NCI-H1694 treated with DMSO at 0.1 percent for 48 hours (cell line): Measurements from ENCODE around the gene LYL1.

Experiments used
- DNase-seq: peaks from one replicate; lab custom pipeline; 2025; lab: John Stamatoyannopoulos, UW

Gene LYL1

DNA sequence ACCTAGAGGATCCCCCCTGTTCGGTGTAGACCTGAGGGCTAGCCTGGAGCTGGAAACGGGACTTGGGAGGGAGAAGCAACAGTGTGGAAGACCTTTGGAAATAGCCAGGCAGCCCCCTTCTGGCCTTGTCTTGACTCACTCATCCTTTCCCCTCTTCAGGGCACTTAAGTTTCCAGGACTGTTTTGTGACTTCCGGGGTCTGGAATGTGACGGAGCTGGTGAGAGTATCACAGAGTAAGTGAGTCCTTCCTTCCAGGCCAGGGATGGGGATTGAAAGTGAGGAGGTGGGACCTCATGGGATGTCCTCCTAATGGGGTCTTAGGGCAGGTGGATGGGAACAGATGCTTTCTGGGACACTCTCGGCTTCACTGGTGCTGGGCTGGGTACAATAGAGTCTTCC, 29.4 kb downstream of the LYL1 start:
- no peak for DNase-seq

DNA sequence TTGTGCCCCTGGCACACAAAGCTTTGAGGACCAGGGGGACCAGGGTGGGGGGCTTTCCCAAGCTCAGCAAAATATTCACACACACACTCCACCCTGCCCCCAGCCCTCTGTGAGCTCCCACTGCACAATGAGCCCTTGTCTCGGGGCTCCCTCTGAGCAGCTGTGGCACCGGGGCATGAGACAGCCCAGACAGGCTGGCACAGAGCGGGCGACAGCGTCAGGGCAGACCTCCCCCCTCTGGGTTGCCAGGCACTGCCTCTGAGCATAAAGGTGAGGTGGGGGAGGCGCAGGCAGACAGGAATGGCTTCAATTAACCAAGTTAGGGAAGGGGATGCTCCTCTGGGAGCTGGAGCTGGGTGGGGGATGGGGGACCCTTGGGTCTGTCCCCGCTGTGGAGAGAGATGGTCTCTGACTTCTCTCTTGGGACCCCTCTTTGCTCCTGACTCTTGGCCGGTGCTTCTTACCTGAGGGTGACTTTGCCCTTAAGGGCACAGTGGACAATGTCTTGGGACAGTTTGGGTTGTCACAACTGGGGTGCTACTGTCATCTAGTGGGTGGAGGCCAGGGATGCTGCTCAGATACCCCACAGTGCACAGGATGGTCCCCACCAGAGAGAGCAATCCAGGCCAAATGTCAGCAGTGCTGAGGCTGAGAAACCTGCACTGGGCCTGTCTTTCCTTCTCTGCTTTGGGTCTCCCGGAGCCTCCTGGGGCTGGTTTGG, 30.3 kb downstream of the LYL1 start:
- DNase-seq, result peak; percentile 45

DNA sequence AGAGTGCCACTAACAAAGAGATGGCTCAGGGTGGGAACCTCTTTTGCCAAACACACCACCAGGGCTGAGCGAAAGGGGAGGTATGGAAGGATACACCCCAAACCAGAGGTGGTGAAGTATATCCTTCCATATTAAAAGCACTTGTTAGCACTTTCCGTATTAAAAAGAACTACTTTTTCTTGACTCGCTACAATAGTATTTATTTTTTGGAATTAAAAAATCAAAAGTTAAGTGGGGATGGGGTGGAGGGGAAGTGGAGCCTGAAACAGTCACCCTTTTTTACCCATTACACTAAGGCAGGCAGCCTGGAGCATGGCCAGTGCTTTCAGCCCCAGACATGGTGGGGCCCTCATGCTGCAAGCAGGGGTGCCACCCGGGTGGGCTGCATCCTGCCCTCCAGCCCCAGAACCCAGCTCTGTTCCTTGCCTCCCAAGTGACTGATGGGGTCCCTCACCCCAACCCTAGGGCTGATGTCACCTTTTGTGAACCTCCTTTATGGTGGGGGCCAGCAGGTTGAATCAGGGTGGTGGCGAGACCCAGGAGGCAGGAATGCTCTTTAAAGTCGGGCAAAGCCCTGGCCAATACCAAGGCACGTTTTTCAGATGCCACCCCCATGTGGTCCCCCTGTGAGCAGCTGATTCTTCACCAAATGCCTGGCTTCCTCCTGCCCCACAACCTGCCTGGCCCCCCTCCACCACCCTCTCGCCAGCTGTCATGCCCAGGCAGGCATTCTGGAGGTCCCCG, 31.0 kb downstream of the LYL1 start:
- peak; percentile 45 for DNase-seq

DNA sequence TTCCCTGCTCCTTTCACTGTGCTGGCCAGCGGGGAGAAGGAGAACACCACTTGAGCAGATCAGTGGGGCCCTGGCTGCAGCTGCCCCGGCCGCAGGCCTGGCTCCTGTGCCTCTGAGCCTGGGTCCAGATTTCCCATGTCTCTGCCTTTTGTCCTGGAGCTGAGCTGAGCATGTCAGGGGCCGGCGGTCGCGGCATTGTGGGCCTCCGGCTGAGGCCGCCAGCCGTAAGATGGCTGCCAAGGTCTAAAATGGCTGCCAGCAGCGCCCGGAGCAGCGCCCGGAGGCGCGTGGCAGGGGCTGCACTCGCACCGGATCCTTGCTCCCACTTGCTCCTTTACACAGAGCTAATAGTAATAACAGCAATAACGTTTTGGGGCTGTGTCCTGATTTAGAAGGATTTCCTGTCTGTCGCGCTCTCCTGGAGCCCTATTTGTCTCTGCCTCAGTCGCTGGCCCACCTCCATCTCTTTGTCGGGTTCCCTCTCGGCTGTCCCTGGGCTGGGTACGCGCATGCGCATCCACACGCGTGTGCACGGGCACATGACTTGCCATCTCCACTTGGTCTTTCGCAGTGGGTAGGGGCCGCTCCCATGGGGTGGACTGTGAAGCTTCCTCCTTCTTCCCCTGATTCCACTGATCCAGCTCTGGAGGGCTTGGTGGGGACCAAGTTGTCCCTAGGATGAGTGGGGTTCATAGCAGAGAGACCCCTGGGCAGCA, 32.1 kb downstream of the LYL1 start:
- no peak for DNase-seq

DNA sequence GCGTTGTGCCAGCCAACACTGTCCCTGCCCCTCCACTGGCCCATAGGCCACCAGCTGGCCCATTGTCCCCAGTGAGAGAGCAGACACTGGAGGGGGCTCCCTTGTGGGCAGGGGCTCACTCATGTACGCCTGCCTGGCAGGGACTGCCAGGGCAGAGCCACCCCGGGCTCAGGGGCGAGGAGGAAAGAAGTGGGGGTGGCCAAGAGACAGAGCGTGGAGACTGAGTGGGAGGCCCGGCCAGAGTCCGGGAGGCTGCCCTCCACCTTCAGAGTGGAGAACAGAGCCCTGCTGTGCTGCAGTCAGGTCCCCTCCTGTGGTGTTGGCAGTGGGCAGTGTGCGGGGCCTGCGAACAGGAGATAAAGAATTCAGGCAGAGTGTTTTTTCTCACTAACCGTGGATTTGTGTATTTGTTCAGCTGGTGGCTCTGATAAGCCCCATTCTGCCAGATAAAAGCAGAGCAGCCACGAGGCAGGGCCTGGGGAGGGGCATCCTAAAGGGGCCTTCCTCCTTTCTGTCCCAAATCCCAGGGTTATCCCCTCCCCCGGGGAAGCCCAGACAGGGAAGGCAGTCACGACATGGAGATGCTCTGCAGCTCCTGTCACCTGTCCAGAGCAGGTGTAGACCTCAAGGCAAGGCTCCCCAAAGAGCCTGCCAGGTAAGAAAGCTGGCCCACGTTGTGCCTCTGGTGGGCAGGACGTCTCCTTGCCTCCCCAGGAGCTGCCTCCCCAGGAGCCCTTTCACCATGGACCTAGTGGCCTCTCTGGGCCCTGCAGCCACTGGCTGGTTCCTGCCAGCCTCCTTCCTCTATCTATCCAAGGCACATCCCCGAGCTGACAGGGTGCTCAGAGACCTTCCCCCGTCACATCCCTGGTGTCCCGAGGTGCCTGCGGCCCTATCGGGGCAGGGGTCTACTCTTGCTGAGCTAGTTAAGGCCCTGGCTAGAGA, 33.0 kb downstream of the LYL1 start:
- no peak for DNase-seq

DNA sequence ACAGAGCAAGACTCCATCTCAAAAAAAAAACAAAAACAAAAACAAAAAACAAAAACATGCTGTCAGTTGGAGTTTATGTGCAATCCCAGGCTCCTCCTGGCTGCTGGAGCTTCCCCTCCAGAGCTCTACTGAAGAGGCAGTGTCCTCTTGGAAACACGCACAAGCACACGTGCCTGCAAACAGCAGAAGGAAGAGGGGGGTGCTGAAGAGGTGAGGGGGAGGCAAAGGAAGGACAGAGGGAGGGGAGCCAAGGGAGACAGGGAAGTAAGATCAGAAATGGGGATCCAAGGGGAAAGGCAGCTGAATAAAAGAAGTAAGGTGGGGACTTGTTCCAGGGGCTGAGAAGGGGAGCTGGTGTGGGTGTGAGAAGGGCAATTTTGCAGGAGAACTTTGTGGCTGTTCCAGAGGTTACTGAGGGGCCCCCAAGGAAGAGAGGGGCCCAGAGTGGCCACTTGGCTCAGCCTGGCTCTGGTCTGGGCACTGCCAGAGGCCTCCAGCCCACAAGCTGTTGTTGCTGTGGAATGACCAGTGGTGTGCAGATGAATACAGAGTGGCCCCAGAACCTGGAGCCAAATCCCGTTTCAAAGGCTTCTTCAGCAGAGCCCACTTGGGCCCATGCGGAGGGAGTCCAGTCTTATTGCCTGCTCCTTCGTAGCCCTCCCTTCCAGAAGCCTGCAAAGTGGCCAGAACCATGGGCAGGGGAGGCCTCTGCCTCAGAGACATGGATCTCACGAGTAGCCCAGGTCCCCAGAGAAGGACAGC, 34.4 kb downstream of the LYL1 start:
- DNase-seq, result no peak

DNA sequence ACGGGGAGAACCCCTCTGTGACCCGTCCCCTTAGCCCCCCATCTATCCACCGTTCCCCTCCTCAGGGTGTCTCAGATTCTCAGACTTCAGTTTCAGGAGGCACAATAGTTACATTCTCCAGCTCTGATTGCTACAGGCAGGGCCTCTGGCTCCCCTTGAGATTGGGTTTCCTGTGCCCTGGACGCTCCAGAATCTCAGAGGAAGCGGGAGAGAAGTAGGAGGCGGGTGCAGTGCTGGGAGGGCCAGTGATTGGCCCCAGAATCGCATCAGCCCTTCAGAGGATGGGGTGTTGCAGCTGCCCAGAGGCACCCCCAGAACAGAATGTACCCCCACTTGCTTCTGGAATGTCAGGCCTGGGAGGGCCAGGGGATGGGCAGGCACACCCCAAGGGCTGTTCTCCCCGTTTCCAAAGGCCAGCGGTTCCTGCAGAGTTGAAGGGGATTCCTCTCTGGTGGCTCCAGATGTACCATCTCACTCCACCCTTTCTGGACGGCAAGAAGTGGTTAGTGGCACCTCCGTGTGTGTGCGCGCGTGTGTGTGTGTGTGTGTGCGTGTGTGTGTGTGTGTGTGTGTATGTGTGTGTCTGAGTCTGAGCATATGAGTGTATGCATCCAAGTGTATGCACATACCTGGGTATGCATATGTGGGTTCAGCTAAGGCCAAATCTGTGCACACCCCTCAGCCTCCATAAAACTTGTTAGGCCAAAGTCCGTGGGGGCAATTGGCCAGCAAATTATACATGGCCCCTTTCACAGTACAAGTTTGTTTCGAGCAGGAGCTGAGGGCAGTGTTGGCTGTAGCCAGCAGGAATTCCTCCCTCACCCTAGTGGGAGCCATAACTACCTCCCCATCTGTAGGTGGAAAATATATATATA, 35.5 kb downstream of the LYL1 start:
- DNase-seq, result no peak

DNA sequence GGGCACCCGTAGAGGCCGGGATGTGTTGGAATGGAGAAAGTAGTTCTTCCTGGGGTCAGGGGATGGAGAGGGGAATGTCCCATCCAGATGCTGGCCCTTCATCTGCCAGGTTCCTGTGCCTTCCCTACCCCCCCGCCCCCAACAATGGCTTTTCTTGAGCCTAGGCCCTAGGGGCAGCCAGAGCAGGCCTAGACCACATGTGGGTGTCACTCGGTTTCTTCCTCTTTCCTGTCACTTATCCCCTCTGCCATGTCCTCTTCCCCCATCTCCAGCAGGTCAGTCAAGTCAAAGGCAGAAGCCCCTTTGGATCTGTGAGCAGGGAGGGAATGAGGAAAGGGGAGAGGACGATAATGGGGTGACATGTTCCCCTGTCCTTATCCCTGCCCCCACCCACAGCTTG, 36.4 kb downstream of the LYL1 start:
- no peak for DNase-seq

DNA sequence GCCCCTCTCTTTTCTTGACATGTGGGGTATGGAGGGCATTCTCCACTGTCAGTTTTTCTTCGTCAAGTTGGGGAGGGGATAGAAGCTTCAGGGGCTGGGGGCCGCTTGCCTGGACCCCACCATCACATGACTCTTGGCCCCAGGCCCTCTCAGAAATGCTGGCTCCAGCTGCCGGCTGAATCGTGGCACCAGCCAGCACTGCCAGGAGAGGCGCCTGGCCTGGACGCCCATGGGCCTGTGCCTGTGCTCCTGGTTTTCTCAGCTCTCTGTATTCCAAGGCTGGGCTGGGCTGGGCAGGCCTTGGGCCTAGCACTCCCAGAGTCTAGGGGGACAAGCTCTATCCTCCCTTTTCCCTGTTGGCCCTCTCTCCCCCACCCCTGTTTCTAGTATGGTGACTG, 38.6 kb downstream of the LYL1 start:
- no peak for DNase-seq

DNA sequence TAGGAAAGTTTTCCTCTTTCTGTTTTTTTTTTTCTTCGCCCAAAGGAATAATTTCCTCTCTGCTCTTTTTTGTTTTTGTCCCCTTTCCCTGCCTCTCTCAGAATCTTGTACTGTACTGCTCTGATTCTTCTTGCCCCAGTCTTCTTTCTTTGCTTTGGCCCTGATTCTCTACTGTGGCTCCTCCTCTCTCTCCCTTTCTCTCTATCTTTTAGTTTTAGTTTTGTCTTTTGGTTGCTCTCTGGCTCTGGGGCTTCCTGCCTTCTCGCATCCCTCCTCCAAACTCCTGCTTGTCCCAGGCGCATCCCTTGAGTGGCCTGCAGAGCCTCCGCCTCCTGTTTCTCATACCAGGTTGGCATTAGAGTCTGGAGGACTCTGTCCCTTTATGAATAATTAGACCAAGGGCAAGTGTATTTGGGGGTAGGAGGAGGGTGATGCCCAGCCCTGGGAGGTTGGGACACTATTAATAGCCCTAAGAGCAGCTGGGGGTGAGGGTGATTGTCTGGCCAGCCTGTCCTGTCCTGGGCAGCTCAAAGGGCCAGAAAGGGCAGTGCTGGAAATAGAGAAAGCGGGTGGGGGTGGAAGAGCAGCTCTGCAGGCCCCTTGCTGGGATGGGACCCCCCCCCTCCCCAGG, 39.1 kb downstream of the LYL1 start:
- no peak for DNase-seq

DNA sequence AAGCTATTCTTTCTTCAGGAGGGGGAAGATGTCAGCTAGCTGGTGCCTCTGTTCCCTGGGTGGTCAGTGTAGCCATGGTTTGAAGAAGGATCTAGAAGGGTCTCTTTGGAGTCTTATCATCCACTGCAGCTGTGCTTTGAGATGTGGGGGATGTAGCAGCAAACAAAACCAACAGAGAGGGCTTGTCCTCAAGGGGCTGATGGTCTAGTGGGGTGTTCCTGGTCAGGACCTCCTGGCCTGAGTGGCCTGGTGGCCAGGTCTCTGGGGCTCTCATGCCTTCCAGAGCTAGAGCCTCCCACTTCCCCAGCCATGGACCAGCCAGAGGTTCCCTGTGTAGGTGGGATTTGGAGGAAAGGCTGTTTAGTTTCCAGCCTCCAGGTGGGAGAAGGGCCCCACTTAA, 40.3 kb downstream of the LYL1 start:
- no peak for DNase-seq

DNA sequence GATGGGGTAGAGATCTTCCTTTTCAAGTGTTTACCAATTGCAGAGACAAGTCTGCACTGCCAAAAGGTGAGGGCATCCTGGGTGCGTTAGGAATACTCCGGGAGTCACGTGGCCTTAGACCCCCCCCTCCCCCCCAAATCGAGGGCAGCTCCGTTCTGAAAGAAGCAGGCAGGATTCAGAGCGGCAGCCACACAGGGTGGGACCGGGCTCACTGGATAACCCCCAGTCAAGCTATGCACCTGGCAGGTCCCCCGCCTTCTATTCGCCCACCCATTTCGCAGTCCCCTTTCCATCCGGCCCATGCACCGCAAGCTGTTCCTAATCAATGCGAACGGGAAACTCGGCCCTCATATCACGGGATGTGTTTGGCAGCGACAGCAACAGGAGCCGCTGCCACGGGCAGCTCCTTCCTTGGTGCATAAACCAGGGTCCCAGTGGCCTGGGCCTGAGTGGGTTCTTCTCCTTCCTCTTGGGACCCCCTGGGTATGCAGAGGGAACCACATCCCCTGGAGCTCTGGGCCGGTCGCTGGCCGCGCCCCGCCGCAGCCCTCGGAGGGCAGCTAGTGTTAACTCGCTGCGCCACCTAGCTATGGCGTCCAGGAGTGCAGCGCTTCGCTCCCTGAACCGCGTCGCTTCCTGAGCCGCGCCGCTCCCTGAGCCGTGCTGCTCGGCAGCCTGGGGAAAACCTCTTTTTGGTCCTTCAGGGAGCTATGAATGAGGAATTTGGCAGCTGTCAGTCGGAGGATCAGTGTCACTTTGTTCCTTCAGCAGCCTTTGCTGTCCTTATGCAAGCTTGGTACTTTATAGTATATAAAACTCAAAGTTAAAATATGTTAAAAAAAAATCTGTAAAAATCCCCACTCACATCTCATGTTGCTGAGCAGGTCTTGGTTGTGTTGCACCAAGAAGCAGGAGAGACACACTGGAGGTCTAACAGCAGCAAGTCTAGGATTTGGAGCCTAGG, 41.4 kb downstream of the LYL1 start:
- peak; percentile 54 for DNase-seq

DNA sequence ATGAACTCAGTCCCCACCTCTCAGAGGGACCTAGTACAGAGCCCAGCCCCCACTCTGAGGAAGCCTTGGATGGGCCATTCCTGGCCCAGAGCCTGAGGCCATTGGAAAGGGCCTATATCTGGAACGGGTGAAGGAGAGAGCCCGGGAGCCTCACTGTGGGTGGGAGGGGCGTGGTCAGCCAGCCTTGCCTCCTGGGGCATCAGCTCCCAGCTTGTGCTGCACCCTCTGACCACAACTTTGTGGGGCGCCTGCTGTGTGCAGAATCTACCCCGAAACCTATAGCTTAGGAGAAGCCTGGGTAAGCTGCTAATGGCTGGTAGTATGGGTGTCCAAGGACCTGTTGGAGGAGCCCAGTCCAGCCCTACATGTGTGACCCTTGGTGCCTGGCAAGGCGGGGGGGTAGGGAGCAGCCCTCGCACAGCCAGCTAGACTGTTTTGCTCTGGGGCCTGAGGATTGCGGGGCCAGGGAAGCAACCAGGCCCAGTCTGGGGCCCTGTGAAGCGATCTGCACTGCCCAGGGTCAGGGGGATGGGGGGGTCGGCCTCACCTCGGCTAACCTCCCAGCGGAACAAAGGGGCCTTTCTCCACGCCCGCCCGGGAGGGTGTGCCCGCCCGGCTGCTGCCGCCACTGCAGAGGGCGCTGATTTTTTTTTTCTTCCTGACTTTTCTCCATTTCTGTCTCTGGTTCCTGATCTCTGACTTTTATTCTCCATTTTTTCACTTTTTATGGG, 42.3 kb downstream of the LYL1 start:
- DNase-seq, result no peak

DNA sequence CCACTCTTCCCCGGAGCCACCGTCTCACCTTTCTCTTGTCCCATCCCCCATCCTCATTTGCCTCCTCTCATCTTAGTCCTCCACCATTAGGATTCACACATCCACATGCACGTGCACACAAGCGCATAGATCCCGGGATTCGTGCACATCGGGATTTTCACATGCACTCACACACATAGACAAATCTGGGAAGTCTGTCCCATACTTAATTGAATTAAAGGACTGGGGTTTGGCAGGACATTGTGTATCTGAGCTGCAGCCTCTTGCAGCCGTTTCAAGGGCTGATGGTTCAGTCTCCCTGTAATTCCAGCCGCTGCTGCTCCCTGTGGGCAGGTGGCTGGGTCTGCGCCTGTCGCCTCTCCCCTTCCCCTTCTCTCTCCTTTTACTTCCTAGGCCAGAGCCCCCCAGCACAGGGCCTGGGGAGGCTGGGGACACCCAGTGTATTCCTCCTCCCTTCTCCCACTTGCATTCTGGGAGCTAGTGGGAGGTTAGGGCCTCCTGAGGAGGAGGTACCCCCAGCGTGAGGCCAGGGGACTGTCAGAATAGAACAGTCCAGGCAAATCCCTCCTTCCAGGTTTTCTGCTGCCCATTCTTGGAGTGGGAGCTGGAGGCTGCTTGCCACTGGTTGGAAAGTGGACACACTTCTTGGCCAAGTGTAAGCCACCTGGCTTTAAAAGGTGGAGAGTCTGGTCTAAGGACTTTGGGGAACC, 43.6 kb downstream of the LYL1 start:
- no peak for DNase-seq

DNA sequence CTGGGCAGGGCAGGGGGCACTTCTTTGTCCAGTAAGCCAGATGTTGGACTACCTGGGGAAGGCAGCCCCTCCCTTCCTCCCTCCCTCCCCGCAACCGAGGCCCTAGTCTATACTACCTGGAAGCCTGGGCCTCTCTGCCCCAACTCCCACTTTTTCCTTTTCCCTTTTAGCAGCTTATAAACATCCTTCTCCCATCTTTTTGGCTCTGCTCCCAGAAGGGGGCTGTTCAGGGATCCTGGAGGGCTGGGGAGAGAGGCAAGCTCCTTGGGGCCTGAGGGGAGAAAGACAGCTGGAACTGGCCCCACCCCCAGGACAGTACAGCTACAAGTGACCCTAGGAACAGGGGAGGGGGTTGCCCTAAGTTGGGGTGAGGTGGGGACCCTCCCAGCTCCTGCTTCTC, 44.9 kb downstream of the LYL1 start:
- no peak for DNase-seq

DNA sequence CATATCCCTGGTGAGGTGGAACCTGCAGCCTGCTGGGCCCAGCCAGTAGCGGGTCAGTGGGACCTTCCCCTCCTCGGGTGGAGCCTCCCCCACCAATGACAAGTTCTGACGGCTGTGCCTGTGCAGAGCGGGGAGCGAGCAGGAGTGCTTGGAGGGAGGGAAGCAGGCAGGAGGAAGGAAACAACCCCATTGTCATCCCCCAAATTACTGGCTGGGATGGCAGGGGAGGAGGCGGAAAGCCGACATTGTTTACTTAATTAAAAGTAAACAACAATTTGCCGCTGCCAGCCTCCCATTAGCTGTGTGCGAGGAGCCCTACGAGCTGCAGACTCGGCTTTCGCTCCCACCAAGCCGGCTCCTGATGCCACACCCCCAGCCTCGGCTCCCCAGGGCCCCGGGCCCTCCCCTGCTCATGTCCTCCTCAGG, 45.5 kb downstream of the LYL1 start:
- DNase-seq, result no peak

DNA sequence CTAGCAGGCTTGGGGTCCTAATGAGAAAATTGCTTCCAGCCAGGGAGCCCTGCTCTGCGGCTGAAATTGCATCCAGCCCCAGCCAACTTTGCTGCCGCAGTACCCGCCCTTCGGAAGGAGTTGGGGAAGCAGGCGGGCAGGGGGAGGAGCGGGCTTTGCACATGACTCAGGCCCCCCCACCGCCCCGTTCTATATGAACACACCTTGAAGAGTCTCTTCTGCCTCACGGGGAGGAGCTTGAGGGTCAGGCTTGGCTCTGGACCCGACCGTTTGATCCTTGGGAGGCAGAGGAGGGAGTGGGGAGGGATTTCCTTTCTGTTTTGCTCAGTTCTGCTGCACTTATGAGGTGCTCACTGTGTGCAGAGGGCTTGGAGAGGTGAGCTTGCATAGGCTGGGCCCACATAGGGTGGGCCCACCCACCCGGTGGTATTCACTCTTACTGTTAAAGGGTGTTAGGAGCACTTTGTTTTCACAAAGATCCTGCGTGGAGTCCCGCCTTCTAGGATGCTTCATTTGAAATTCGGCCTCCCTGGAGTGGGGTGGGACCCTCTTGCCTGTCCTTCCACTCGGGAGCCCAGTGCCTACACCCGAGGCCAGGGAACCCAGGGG, 46.5 kb downstream of the LYL1 start:
- no peak for DNase-seq
